HTERT RPE-1 (cell line): ENCODE results near the gene SIT1.

Experiments
- in situ Hi-C: fragments of 300-500 bp; cut with MboI; formaldehyde crosslinking; loops from 4 replicates; pipeline ENCODE4 v1.14.3; 2020; ENCODE audit warnings: low sequenced_read_pairs

The SIT1 gene

DNA sequence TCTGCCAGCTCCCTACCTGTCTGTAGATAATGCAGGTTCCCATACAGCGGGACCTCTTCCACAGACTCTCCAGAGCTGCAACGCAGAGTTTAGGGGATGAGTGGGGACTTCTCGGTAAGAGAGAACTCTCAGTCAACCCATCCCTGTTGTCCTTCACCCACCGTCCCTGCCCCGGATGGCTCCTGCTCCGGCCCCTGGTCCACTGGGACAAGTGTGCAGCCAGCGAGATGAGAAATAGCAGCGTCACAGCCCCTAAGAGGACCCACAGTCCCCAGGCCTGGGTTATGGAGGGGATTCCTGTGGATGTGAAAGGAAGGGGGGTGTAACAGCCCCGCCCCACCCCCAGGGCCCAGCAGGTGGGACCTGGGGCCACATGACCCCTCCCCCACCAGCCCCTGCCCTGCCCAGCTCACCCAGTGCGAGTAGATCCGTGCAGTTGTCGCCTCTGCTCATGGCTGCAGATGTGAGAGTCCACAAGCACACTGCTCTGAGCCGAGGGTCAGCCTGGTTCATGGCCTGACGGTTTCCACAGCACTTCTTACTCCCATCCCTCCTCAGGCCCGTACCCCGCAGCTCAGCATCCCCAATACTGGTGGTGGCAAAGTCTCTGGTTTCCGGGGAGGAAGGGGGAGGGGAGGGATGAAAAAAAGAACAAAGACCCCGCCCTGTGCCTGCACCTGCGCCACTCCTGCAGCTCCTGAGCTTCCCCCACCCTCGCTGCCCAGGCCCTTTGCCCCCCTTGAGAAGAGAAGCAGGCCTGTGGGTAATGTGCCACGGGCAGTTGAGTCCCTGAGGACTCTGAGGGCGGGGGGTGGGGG is at the start of gene SIT1:
Gene SIT1, minus strand, starts transcription at position 591 of the 818 bp plus-strand sequence. Its CDS starts 78 bp downstream, at position 513.
- in situ Hi-C loops = no loop called here

- in situ Hi-C loops = no loop called here
Measured at GRCh38 chr9:35700031-35700430, 49.3 kb upstream of the SIT1 start.

- in situ Hi-C loops = no loop called here
Measured at GRCh38 chr9:35698231-35698630, 47.5 kb upstream of the SIT1 start.

DNA sequence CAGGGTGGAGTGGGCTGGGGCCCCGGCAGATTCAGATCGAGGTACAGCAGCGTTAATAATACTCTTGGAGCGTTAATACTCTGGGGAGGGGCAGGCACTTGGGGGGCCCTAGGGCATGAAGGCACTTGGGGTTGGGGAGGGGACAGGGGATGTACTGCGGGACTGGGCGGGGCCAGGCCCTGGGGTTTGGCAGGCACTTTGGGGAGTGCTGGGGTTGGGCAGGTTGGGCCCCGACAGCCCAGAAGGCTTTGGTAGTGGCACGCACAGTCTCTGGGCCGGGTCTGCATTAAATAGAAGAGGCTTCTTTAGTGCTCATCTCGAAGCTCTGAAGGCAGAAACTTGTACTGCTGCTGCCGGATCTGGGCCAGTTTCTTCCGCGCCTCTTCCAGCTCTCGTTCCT is 46.8 kb upstream of the SIT1 start:
- in situ Hi-C loops = no loop called here

DNA sequence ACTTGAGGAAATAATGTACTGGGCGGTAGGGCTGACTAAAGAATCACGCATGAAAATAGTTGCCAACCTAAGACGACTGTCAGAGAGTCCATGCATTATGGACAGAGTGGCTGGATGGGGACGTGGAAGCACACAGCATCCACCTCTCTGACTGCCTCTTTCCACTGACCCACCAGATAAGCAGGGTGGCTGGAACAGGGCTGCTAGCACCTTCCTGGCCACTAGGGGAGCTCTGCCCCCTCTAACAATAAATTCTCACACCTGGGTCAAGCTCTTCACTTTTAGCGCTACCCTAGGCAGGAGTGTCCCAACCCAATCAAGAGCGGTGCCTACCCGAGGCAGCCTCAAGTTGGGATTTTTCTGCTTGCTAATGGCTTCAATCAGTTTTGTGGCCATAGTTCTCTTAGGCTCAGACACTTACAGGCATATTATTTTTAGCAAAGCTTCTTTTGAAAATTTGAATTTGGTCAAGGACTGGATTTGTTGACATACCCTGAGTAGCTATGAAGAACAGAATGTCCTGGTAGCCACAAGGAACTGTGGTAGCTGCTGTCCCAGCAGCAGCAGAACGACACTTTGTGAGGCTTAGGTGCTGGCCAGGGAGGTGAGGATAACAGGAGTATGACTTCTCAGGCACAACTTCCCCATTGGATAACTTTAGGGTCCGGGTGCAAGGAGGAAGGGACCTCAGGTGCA is 45.9 kb upstream of the SIT1 start:
- in situ Hi-C loops = no loop called here

DNA sequence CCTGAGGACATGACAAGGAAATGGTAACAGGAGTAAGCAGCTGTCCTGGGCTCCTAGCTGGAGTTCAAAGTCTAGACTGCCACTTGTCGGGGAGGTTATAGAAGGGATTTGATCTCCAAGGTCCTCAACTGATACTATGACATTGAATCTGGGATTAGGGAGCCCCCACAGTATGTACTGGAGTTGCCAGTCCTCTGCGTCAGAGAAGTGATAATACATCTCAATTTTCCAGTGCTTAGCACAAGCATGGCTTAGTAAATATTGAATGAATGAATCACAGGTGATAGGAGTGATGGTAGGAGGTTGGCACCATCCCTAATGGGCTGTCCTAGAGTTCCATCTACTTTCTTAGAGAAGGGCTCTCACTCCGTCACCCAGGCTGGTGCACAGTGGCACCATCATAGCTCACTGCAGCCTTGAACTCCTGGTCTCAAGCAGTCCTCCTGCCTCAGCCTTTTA is 45.2 kb upstream of the SIT1 start:
- in situ Hi-C loops = no loop called here

DNA sequence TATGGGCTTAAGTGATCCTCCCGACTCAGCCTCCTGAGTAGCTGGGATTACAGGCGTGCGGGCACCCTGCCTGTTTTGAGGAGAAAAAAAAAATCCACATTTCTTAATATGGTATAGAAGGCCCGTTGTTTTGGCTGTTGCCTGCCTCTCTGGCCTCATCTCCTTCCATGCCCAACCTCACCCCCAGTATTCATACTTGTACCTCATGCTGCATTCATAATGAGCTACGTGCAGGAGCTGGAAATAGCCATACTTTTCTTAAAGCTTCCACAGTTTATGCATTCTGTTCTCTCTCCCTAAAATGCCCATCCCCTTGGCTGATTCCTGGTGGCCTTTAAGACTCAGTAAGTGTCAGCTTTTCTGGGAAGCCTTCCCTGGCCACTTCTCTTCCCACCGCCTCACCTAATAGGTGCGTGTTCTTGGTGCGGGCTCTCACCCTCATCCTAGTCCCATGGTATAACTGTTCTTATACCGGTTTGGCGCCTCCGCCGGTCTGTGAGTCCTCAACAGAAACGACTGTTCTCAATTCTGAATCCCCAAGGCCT is 41.1 kb upstream of the SIT1 start:
- in situ Hi-C loops = no loop called here

GRCh38 chr9:35691334-35691650 is 40.6 kb upstream of the SIT1 start:
- in situ Hi-C loops = no loop called here

DNA sequence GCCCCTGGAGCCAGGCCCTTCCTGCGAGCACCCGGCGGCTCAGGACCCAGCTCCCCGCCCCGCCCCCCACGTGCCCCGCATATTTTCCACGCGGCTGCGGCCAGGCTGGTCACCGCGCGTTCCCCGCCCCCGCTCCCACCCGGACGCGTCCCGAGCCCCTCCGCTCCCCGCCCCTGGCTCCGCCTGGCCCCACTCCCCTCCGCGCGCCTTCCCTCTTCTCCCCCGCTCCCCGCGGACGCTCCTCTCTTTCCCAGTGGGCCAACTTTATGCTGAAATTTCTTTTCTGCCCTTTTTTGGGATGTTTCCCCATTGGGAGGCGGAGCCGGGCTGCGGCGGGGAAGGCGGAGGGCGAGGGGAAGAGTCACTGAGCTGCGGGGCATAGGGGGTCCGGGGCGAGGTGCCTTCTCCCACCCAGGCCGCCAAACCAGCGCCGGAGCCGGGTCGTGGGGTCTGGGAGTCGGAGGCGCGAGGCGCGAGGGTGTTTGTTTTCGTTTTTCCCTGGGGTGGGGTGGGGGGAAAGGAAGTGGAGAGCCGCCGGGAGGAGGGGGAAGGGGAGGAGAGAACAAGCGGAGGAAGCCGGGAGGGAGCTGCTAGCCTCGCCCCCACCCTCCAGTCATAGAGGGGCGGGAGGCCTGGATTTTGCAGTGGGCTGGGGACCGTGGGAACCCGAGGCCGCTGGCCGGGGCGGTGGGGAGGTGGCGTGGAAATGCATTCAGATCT is 40.0 kb upstream of the SIT1 start:
- in situ Hi-C loops = no loop called here

DNA sequence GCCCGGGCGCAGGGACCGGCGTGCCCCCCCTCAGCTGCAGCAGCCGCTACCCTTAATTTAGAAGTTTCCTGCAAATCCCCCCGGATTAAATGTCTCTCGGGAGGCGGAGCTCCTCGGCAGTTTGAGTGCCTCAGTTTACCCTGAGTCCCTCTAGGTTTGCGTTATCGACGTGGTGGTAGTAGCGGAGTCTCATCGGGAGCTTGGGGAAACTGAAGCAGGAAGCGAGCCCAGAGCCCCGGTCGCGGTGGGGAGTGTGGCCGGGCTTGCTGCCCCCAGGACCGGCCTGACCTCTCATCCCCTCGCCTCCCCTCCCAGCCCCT is 39.5 kb upstream of the SIT1 start:
- in situ Hi-C loops = no loop called here

DNA sequence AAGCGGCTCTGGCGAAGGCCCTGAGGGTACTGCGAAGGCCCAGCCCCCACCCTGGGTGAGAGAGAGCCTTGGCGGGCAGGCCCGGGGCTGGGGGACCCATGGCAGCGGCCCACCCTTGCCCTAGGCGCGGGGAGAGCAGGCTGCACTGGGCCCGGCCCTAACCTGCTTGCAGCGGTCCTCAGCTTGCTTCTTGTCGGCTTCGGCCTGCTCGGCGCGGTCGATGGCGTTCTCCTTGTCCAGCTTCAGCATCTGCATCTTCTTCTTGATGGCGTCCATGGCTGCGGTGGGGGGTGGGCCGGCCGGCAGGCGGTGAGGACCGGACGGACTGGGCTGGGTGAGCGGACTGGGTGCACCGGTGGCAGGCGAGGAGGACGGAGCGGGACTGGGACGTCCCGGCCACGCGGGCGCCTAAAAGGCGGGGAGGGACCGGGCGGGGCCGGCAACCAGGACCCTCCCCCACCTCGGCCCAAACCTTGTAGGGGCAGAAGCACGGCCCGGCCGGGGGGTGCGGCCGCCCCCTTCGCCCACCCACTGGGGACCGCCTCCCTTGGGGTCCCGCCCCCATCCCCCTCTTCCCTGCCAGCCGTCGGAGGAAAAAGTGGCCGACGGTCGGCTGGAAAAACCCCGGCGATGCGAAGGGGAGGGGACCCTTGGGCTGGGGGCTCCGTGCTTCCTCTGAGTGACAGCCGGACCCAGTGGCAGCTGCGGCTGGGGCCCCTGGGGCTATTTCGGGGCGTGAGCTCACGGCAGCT is 39.0 kb upstream of the SIT1 start, which contains the start of gene TPM2:
Gene TPM2, minus strand, starts transcription at position 384 of the 752 bp plus-strand sequence. Its CDS starts 108 bp downstream, at position 276.
- in situ Hi-C loops = no loop called here

DNA sequence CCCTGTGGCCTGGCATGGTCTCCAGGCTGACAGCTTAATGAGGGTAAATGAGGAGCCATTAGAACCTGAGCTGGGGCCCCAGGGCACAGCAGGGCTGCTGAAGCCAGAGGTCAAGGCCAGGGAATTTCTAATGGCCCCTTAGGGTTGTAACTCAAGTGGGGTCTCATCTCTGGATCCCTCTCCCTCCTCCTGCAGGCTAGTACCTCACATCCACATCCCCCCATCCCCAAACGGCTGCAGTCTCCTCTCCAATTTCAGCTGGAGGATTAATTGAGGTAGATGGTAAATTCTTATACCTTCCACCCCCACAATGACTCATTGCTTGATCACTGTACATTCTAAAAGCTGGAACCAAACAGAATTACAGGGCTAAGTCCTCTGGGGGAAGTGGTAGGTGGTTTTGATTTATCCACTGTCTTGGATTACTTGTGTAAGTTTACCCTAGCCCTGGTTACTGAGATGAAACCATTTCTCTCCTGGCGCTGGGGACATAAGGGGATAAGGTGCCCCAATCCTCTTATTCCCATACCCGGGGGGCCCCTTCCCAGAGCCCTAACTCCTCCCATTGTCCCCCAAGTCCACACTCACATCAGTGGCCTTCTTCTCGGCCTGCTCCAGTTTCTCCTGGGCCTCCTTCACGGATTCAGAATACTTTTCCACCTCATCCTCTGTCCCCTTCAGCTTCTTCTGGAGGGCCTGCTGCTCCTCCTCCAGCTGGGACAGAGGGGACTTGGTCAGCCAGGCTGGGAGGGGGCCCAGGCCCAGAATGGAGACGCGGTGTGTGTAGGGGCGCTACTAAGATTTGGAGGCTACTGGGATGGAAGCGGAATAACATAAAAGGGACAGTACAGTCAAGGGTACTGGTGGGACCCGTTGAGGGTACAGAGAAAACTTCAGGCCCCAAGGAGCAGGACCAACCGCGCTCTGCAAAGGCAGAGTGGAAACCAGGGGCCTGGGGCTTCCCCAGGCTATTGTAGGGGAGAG is 38.1 kb upstream of the SIT1 start:
- in situ Hi-C loops = no loop called here

DNA sequence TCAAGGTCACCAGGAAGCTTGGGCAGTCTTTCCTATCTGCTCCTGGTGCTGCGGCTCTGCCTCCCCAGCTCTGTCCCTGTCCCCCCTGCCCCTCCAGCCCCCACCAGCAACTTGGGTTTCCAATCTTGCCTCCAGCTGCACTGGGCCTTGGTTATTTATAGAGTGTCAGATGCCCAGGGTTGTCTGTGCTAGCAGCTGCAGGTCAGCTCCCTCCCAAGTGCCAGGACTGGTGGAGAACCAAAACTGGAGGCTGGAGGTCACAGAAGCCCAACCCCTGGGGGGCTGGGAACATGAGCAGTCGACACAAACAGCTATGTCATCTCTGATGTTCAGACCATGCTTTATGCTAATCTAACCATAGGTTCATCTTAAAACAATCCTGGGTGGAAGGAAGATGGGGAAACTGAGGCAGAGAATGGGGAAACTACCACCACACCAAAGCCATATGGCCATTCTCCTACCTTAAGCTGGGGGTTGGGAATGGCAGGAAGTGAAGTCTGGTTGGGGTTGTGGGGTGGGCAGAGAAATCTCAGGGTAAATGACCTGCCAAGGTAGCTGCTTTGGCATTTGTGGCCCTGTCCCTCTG is 37.3 kb upstream of the SIT1 start:
- in situ Hi-C loops = no loop called here

DNA sequence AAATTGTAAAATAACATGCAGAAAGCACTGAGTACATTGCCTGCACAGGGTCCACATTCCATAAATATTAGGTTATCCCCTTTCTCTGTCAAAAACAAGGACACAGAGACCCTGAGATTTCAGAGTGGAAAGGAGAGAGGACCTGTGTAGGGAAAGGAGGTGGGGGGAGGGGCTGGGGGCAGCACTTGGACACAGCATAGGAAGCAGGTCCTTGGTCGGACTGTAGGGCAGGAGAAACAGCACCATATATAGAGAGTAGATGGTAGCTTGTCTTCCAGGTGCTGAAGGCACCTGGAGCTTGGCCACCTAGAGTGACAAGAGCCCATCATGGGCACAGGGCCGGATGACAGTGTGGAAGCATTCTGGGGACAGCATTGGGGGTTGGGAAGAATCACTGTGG is 36.6 kb upstream of the SIT1 start:
- in situ Hi-C loops = no loop called here

DNA sequence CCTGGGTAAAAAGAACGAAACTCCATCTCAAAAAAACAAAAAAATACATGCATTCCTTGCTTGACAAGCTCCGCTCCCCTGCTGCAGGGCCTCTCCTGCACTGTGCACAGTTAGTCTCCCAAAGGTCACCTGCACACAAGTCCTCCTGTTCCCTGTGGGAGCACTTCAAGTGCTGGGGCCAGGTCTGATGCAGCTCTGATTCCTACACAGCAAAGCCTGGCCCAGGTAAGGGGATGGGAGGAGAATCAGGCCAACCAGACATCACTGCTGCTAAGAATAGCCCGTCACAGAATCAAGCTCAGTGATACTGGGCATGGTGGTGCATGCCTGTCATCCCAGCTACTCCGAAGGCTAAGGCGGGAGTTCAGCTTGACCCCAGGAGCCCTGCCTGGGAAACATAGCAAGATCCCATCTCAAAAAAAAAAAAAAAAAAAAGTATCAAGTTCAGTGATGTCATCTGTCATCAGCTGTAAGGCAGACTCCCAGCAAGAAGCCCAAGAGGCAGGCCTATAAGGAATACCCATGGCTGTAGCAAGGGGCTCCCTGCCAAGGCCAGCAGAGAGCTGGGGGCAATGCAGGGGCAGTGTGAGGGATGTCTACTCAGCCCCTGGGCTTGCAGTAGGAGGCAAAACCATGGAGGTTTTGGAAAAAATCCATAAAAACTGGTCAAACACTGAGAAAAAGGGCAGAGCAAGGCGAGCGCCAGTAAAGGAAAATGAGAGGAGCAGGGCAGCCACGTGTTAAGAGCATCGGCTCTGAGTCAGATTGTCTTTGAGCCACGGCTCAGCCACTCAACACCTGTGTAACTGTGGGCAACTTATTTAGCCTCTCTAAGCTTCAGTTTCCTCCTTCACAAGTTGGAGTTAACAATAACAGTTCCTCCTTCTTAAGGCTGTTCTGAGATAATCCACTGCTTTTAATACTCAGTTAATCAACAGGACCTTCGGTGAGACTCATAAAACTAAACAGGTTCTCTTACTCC is 35.8 kb upstream of the SIT1 start:
- in situ Hi-C loops = no loop called here

- in situ Hi-C loops = no loop called here
Measured at GRCh38 chr9:35685506-35685905, 34.8 kb upstream of the SIT1 start.

- in situ Hi-C loops = no loop called here
Measured at GRCh38 chr9:35684921-35685320, 34.2 kb upstream of the SIT1 start.

DNA sequence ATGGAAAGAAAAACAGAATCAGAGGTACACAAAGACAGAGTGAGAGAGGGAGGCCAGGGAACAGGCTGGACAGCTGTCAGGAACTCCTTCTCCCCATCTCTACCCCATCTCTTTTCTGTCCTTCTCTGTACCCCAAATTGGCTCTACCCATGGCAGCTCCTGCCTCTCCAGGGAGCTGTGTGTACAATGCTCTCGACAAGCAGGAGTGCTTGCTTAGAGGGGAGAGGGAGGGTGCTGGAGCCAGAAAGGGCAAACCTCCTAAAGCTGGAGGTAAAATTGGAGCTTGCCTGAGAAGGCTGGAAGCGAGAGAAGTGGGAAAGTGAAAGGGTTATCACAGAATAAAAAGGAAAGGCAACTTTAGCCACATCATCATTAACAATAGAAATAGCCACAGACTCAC is 32.6 kb upstream of the SIT1 start:
- in situ Hi-C loops = no loop called here
